Measurements from ENCODE around the gene SNX27.

DNA sequence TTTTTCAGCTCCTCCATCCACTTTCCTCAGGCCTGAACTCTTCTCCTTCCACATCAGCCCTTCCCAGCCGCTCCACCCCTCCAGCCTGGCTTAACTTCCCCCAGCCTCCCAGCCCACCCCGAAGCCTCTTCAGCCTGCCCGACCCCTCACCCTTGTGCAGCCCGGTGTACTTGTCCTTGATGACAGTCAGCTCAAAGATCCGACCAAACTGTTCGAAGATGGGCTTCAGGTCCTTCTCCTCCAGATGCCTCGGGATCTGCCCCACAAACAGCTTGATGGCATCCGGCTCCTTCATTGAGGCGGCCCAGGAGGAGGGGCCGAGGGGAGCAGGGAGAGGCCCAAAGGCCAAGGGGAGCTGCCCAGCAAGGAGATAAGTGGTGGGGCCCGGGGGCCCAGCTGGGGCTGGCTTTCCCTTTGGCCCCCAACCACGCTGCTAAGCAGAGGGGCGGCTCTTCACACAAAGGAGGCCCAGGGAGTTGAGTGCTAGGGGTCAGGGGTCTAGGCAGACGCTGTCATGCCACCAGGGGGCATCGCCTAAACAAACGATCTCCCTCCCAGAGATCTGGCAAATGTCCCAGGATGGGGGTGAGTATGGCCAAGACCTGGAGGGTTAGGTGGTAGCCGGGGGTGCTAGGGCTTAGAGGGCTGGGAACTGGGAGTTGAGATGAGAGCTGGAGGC is 104.0 kb downstream of the SNX27 start:
- no peak for TF ChIP-seq POLR2A (IDR thresholded peaks at IDR 0.05)
- TF ChIP-seq, protein P1, sequence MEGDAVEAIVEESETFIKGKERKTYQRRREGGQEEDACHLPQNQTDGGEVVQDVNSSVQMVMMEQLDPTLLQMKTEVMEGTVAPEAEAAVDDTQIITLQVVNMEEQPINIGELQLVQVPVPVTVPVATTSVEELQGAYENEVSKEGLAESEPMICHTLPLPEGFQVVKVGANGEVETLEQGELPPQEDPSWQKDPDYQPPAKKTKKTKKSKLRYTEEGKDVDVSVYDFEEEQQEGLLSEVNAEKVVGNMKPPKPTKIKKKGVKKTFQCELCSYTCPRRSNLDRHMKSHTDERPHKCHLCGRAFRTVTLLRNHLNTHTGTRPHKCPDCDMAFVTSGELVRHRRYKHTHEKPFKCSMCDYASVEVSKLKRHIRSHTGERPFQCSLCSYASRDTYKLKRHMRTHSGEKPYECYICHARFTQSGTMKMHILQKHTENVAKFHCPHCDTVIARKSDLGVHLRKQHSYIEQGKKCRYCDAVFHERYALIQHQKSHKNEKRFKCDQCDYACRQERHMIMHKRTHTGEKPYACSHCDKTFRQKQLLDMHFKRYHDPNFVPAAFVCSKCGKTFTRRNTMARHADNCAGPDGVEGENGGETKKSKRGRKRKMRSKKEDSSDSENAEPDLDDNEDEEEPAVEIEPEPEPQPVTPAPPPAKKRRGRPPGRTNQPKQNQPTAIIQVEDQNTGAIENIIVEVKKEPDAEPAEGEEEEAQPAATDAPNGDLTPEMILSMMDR (IDR thresholded peaks at IDR 0.05) = no peak
